CD4-positive, alpha-beta T cell treated with Interleukin-12 subunit alpha and Interleukin-12 subunit beta, for 1 hour (primary cell): Measurements from ENCODE around the gene FAF1.
A peak's percentile ranks its signal among the peaks of the same experiment; 100 is the strongest.
"Not testable (repeated sequence)": the region's sequence is repeated elsewhere in the genome, so short reads cannot be mapped to it uniquely, and the experiment has no call there.

Experiments
- DNase-seq: peaks from one replicate; pipeline ENCODE4 v3.0.0-alpha.2; 2020

FAF1 gene

DNA sequence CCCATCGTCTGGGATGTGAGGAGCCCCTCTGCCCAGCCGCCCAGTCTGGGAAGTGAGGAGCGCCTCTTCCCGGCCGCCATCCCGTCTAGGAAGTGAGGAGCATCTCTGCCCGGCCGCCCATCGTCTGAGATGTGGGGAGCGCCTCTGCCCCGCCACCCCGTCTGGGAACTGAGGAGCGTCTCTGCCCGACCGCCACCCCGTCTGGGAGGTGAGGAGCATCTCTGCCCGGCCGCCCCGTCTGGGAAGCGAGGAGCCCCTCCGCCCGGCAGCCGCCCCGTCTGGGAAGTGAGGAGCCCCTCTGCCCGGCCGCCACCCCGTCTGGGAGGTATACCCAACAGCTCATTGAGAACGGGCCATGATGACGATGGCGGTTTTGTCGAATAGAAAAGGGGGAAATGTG, 7.5 kb downstream of the FAF1 start:
- DNase-seq: not testable (repeated sequence)

DNA sequence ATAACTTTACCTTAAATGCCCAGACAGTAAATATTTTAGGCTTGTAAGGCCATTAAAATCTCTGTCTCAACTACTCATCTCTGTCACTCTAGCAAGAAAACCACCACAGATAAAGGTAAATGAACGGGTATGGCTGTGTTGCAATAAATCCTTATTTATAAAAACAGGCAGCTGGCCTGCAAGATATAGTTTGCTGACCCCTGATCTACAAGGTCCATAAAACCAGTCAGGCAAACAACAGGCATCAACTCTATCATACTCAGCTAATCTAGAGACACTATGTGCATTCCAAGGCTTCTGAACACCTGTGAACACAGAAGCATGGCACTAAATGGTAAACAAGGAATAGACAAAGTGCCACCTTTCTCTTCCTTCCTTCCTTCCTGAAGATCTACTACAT, 9.7 kb downstream of the FAF1 start:
- no peak for DNase-seq

DNA sequence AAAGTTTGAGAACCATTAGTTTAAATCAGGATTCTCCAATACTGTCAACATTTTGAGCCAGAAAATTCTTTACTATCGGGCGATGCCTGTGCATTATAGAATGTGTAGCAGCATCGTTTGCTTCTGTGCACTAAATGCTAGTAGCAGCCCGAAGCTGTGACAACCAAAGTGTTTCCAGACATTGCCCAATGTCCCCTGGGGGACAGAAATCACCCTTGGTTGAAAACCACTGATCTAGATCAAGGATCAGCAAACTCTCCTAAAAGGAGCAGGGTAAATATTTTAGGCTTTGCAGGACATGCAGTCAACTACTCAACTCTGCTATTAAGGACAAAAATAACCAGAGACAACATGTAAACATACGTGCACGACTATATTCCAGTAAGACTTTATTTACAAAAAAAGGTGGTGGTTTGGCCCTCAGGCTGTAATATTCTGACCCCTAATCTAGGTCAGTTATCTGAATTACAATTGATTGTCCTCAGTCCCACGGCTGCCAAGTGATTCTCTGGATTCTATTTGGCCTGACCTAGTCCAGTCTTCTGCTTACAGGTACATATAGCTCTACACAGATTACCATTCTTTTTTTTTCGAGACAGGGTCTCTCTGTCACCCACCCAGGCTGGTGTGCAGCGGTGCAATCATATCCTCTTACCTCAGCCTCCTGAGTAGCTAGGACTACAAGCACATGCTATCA, 10.6 kb downstream of the FAF1 start:
- no peak for DNase-seq

DNA sequence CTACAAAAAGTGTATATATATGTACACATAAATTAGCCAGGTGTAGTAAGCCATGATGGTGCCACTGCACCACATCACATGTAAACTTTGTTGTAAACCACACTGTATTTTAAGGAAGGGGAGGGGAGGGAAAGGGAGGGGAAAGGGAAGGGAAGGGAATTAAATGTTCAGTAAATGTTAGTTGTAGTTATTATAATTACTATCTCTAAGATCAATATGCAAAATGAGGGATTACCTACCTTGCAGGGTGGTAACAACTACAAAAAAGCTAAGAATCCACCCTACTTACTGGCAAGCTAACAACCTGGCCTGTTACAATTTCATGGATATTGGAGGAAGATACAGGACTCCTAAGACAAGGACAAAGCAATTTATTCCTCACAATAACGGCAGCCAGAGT, 17.7 kb downstream of the FAF1 start:
- no peak for DNase-seq

DNA sequence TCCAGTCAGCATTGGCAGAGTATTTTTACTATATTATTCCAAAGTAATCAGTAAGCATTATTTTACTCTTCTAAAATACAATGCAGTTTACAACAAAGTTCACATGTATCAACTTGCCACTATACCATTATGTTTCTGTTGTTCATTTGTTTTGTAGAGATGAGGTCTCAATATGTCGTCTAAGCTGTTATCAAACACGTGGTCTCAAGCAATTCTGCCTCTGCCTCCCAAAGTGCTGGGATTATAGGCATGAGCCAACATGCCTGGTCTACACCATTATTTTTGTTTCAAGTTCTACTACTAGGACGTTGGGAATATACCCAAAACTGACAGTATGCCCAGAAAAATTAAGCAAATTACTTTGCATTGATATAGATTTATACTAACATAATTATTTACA, 19.8 kb downstream of the FAF1 start:
- no peak for DNase-seq

DNA sequence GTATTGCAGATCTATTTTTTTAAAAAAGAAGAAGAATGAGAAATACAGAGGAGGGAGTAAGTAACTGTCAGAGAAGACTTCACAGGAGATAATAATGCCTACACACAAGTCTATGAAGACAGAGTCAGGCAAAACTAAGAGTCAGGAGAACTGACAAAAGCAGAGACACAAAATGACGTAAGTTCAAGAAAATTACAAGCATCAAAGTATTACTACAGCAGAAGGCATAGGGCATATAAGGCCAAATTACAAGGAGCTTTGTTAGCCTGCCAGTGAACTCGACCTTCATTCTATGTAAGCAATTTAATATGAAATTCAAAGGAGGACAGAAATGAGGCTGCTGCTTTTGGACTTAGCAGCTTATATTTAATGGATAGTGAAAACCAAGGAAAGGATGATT, 23.7 kb downstream of the FAF1 start:
- DNase-seq: no peak

DNA sequence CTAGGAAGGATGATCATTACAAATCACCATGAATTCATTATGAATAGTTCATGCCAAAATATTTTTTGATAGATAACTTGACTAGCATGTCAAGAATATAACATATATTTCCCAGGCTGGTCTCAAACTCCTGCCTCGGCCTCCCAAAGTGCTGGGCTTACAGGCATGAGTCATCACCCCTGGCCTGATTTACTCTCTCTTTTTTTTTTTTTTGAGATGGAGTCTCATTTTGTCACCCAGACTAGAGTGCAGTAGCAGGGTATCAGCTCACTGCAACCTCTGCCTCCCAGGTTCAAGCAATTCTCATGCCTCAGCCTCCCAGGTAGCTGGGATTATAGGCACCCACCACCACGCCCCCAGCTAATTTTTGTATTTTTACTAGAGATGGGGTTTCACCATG, 24.8 kb downstream of the FAF1 start:
- not testable (repeated sequence) for DNase-seq

DNA sequence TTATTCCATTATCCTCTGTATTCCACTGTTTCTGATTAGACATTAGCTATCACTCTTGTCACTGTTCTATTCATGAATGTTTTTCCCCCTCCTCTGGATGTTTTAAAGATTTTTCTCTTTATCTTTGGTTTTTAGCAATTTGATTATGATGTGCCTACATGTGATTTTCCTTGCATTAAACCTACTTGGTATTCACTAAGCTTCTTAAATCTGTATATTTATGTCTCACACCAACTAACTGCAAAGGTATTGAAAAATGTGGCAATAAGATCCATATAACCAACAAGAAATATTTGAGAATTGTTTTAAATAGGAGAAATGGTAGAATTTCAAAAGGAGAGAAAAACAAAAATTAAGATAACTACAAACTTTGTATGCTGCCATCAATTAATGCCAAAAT, 25.2 kb downstream of the FAF1 start:
- DNase-seq: no peak

DNA sequence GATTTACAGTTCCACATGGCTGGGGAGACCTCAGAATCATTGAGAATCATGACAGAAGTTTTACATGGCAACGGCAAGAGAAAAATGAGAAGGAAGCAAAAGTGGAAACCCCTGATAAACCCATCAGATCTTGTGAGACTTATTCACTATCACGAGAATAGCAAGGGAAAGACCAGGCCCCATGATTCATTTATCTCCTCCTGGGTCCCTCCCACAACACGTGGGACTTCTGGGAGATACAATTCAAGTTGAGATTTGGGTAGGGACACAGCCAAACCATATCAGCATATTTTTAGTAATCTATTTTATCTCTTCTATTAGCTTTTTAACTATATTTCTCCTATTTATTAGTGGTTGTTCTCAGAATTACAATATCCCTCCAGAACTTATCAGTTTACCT, 26.3 kb downstream of the FAF1 start:
- not testable (repeated sequence) for DNase-seq

DNA sequence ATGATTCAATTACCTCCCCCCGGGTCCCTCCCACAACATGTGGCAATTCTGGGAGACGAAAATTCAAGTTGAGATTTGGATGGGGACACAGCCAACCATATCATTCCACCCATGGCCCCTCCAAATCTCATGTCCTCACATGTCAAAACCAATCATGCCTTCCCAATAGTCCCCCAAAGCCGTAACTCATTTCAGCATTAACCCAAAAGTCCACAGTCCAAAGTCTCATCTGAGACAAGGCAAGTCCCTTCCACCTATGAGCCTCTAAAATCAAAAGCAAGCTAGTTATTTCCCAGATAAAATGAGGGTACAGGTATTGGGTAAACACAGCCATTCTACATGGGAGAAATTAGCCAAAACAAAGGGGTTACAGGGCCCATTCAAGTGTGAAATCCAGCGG, 28.0 kb downstream of the FAF1 start:
- not testable (repeated sequence) for DNase-seq

DNA sequence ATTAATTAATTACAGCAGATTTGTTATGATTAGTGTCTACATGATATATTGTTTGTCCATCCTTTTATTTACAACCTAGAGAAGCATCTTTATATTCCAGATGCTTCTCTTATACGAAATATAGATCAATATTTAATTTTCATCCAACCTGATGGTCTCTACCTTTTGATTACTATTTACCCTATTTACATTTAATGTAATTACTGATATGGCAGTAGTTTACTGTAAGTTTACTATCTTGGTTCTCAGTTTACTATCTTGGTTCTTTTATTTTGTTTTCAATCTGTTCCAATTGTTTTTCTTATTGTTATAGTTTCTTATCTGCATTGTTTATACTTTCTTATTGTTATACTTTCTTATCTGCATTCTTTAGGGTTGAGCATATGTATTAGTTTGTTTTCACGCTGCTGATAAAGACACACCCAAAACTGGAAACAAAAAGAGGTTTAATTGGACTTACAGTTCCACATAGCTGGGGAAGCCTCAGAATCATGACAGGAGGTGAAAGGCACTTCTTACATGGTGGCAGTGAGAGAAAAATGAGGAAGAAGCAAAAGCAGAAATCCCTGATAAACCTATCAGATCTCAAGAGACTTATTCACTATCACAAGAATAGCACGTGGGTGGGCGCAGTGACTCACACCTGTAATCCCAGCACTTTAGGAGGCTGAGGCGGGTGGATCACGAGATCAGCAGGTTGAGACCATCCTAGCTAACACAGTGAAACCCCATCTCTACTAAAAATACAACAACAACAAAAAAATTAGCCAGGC, 28.9 kb downstream of the FAF1 start:
- DNase-seq: no peak

DNA sequence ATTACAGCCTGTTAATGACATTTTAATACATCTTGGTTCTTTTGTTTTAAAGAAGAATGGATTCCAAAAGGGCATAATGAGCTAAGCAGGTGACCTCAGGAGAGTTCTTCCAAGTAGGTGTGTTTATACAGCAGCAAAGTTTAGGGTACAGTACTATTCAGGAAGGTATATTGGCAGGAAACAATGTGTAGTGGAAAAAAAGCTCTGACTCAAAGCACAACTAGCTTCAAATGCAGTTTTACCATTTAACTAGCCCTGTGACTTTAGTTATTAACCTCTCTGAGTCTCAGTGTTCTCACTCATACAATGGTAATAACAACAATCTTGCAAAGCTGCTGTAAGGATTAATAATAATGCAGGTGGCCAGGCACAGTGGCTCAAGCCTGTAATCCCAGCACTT, 29.9 kb downstream of the FAF1 start:
- DNase-seq: no peak

DNA sequence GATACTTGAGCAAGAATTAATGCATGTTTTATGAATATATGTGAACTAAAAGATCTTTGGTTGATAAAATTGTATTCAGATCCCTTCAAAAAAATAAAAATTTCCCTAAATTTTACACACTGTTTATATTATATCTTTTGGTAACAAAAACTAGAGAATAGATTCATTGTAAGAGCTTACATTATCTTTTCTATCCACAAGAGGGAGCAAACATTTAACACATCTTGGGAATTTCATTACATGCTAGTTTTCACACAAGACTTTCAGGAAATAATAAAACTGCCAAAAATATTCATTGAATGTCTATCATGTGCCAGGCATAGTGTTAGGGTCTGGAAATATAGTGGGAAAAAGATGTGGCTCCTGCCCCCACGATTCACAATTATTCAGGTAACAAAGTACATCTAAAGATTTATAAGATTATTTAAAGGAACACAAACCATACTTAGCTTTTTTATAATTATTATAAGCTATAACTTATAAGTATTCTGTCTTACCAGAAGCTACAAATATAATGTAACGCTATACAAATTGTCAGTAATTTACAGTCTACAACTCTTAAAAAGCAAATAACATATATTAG, 30.6 kb downstream of the FAF1 start:
- DNase-seq: peak; percentile 31

DNA sequence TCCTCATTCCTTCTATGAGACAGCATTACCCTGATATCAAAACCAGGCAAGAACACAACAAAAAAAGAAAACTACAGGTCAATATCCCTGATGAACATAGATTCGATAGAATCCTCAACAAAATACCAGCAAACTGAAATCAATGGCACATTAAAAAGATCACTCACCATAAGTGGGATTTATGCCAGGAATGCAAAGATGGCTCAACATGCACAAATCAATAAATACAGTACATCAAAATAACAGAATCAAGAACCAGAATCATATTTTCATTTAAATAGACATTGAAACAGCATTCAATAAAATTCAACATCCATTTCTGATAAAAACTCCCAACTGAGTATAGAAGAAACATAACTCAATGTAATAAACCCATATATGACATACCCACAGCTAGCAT, 36.5 kb downstream of the FAF1 start:
- DNase-seq: no peak

DNA sequence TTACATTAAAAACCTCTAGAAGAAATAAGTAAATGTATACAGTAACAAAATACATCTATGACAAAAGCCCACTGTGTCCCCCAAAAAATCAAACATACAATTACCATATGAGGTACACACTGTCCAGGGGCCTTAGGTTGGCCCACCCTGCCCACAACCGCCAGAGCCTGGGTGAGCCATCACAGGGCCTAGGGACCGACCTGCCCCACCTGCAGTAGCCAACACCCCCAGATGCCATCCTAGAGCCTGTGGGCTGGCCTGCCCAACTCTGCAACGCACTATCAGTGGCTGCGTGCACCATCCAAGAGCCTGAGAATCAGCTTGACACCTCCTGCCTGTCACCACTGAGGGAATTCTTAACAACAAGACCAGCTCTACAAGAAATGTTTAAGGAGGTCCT, 39.0 kb downstream of the FAF1 start:
- no peak for DNase-seq

DNA sequence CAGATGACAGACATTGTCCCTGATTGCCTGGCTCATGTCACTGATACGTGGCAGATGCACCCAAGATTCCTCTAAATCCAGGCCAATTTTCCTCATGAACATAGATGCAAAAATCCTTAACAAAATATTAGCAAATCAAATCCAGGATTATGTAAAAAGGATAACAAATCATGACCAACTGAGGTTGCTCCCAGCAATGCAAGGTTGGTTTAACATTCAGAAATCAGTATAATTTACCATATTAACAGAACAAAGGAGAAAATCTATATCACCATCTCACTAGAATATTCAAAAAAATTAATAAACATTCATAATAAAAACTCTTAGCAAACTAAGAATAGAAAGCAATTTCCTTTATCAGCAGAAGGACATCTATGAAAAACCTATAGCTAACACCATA, 39.7 kb downstream of the FAF1 start:
- no peak for DNase-seq

DNA sequence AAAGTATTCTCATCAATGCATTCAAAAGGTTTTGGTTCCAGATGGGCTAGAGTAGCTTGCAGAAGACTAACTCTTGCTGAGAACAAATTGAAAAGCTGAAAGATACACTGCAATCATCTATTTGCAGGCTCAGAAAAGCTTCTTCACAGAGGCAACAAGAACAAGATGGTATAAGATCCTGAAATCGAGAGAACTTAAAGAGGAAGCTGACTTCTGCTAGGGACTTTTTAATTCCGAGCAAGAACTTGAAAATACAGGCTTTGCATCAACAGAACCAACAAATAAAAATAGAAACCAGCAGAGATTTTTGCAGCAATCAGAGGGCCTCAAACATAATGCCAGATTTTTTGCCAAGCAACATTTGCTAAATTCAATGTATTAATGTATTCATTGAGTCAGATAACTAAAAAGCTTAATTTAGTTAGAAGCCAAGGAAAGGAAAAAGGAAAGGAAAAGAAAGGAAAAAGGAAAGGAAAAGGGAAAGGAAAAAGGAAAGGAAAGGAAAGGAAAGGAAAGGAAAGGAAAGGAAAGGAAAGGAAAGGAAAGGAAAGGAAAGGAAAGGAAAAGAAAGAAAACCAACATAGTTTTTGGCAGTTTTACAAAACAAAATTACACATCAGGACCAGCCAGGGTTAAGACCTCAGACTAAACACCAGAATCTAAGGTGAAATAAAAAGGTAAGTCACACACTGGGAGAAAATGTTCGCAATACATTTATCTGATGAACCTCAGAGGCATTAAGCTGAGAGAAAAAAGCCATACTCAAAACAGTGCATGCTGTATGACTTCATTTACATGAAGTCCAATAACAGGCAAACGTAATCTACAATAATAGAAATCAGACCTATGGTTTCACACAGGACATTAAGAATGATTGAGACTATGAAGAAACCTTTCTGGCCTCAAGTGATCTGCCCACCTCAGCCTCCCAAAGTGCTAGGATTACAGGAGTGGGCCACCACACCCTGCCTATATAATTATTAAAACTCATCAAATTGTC, 42.6 kb downstream of the FAF1 start:
- no peak for DNase-seq

DNA sequence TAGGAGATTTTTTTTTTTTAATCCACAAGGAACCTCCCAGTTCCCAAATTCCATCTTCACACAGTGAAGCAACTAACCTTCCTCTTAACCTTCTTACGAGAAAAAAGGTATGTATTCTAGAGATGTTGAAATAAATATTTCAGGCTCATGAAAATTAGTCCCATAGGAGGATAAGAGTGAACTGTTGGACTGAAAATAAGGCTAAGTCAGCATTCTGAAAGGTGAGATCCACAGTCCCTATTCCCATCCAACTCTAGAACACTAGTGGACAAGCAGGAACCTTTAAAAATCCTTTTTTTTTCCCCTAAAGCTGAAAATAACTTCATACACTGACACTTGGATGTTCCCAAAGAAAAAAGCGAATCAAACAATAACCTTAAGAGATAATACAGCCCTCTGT, 44.4 kb downstream of the FAF1 start:
- no peak for DNase-seq

DNA sequence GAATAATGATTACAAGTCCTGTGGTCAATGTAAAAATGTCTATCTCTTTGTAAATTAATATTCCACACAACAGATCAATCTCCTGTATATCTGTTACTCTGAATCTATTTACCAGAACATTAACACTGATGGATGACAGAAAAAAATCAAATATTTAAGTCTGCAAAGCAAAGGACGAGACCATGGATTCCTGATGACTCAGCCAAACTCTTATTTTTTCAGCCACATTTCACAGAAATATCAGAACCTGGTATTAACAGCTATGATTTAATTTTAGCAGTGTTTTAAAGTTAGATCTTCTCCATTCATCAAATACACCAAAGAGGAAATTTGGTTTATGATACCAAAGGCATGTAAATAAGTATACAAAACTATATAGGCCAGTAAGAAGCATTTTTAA, 46.1 kb downstream of the FAF1 start:
- no peak for DNase-seq

DNA sequence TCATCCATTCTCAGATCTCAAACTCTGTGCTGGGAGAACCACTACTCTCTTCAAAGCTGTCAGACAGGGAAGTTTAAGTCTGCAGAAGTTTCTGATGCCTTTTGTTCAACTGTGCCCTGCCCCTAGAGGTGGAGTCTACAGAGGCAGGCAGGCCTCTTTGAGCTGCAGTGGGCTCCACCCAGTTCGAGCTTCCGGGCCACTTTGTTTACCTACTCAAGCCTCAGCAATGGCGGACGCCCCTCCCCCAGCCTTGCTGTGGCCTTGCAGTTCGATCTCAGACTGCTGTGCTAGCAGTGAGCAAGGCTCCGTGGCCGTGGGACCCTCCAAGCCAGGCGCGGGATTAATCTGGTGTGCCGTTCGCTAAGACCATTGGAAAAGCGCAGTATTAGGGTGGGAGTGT, 49.7 kb downstream of the FAF1 start:
- not testable (repeated sequence) for DNase-seq

DNA sequence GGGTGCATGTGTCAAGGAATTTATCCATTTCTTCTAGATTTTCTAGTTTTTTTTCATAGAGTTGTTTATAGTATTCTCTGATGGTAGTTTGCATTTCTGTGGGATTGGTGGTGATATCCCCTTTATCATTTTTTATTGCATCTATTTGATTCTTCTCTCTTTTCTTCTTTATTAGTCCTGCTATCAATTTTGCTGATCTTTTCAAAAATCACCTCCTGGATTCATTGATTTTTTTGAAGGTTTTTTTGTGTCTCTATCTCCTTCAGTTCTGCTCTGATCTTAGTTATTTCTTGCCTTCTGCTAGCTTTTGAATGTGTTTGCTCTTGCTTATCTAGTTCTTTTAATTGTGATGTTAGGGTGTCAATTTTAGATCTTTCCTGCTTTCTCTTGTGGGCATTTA, 52.5 kb downstream of the FAF1 start:
- not testable (repeated sequence) for DNase-seq

DNA sequence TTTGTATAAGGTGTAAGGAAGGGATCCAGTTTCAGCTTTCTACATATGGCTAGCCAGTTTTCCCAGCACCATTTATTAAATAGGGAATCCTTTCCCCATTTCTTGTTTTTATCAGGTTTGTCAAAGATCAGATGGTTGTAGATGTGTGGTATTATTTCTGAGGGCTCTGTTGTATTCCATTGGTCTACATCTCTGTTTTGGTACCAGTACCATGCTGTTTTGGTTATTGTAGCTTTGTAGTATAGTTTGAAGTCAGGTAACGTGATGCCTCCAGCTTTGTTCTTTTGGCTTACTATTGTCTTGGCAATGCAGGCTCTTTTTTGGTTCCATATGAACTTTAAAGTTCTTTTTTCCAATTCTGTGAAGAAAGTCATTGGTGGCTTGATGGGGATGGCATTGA, 54.0 kb downstream of the FAF1 start:
- not testable (repeated sequence) for DNase-seq

DNA sequence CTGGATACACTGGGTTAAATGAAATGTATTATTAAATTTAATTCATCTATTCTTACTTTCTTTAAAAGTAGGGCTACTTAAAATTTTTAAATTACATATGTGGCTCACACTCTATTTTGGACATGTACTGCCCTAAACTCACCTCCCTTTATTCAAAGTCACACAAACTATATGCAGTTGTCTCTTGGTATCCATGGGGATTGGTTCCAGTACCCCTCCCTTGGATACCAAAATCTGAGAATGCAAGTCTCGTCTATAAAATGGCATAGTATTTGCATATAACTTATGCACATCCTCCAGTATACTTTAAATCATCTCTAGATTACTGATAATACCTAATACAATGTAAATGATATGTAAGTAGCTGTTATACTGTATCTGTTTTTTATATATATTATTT, 57.6 kb downstream of the FAF1 start:
- no peak for DNase-seq
